Measurements from ENCODE around the gene YBEY. TPM values are rescaled to one million over a fixed set of nuclear protein-coding genes. Genes with fewer than 3 reads are reported as not detected.

YBEY gene
- total and polyA plus RNA-seq, 5 donors, result 10.2 to 18.5 (median 16.0) TPM

DNA sequence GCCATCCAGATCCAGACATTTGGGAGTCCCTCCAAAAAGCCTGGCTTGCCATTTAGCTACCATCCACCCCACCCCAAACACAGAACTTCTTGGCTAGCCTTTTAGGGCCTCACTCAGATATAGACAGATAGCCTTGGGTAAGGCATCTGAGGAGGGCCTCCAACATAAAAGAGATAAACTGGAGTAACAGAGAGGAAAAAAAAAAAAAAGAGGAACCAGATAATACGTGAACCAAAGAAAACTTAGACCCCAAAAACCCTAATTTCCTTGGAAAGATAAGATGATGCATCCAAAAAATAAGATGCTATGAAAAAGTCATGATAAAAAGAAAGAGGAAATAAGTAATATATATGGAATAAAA, 37.7 kb upstream of the YBEY start:
- intact Hi-C loops (cut with DNase I), result no loop called here
- 86% methylated on average over 1 of the region's 1 CpG for WGBS

GRCh38 chr21:46248827-46249226, 37.3 kb upstream of the YBEY start:
- ATAC-seq (no peak), DNase-seq (no peak)
- no peaks in the 10 kb centered on the region for H3K27me3 ChIP-seq (ENCODE audit: control insufficient read depth, insufficient read depth)
- no peak overlapping the region for H3K4me3 ChIP-seq (ENCODE audit: low read length)
- H3K4me1 ChIP-seq (ENCODE audit: control insufficient read depth, insufficient read depth, low read length), result no peaks in the 10 kb centered on the region
- 94% methylated on average over 2 of the region's 2 CpGs for WGBS
- H3K9me3 ChIP-seq (ENCODE audit: control insufficient read depth, low read length), result no peaks in the 10 kb centered on the region
- intact Hi-C loops (cut with DNase I), result no loop called here
- no peak overlapping the region for H3K27ac ChIP-seq (ENCODE audit: low read length)

More for the DNA sequence above, 37.7 kb upstream of the YBEY start:
- ATAC-seq (no peak), DNase-seq (no peak)
- Histone ChIP-seq H3K27ac (ENCODE audit: low read length) (no peak overlapping the region), H3K27me3 (ENCODE audit: control insufficient read depth, insufficient read depth) (no peaks in the 10 kb centered on the region), H3K9me3 (ENCODE audit: control insufficient read depth, low read length) (no peaks in the 10 kb centered on the region), H3K4me1 (ENCODE audit: control insufficient read depth, insufficient read depth, low read length) (no peaks in the 10 kb centered on the region), H3K4me3 (ENCODE audit: low read length) (no peak overlapping the region)

GRCh38 chr21:46250146-46250725, 35.9 kb upstream of the YBEY start:
- Histone ChIP-seq H3K4me3 (ENCODE audit: low read length) (no peak overlapping the region), H3K27me3 (ENCODE audit: control insufficient read depth, insufficient read depth) (no peaks in the 10 kb centered on the region), H3K9me3 (ENCODE audit: control insufficient read depth, low read length) (no peaks in the 10 kb centered on the region), H3K27ac (ENCODE audit: low read length) (no peak overlapping the region), H3K4me1 (ENCODE audit: control insufficient read depth, insufficient read depth, low read length) (no peaks in the 10 kb centered on the region)
- intact Hi-C loops (cut with DNase I), result no loop called here
- DNase-seq, result no peak
- no peak for ATAC-seq
- 90% methylated on average over 6 of the region's 6 CpGs for WGBS

- Histone ChIP-seq H3K27ac (ENCODE audit: low read length) (no peak overlapping the region), H3K9me3 (ENCODE audit: control insufficient read depth, low read length) (no peaks in the 10 kb centered on the region), H3K27me3 (ENCODE audit: control insufficient read depth, insufficient read depth) (no peaks in the 10 kb centered on the region), H3K4me1 (ENCODE audit: control insufficient read depth, insufficient read depth, low read length) (no peaks in the 10 kb centered on the region), H3K4me3 (ENCODE audit: low read length) (no peak overlapping the region)
- intact Hi-C loops (cut with DNase I), result no loop called here
- 90% methylated on average over 4 of the region's 4 CpGs for WGBS
- ATAC-seq (no peak), DNase-seq (no peak)
Measured at GRCh38 chr21:46252840-46253239, 33.3 kb upstream of the YBEY start.

- DNase-seq (no peak), ATAC-seq (no peak)
- Histone ChIP-seq H3K27me3 (ENCODE audit: control insufficient read depth, insufficient read depth) (no peaks in the 10 kb centered on the region), H3K27ac (ENCODE audit: low read length) (no peak overlapping the region), H3K4me1 (ENCODE audit: control insufficient read depth, insufficient read depth, low read length) (no peaks in the 10 kb centered on the region), H3K4me3 (ENCODE audit: low read length) (no peak overlapping the region), H3K9me3 (ENCODE audit: control insufficient read depth, low read length) (no peaks in the 10 kb centered on the region)
- 63% methylated on average over 8 of the region's 8 CpGs for WGBS
- intact Hi-C loops (cut with DNase I), result no loop called here
Measured at GRCh38 chr21:46253610-46254124, 32.5 kb upstream of the YBEY start.

- ATAC-seq, result no peak
- Histone ChIP-seq H3K4me1 (ENCODE audit: control insufficient read depth, insufficient read depth, low read length) (no peaks in the 10 kb centered on the region), H3K27me3 (ENCODE audit: control insufficient read depth, insufficient read depth) (no peaks in the 10 kb centered on the region), H3K27ac (ENCODE audit: low read length) (no peak overlapping the region), H3K9me3 (ENCODE audit: control insufficient read depth, low read length) (no peaks in the 10 kb centered on the region), H3K4me3 (ENCODE audit: low read length) (no peak overlapping the region)
- intact Hi-C loops (cut with DNase I), result no loop called here
- WGBS, result 81% methylated on average over 12 of the region's 12 CpGs
- DNase-seq, result no peak
Measured at GRCh38 chr21:46254208-46254975, 31.8 kb upstream of the YBEY start.

DNA sequence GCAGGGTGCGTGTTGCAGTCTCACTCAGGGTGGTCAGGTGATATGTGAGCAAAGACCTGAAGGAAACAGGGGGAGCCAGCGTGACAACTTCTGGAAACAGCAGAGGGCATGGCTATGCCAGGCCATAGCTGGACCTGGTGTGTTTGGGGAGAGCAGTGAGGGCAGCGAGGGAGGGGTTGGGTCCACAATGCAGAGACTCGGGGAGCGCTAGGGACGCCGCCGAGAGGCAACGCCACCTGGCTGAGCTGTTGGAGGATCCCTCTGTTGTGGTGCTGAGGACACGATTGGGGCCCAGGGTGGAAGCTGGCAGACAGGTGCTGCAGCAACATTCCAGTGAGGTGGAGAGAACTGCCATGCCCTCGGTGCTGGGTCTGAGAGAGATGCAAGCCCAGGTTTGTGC, 31.0 kb upstream of the YBEY start:
- no peaks in the 10 kb centered on the region for H3K9me3 ChIP-seq (ENCODE audit: control insufficient read depth, low read length)
- H3K27me3 ChIP-seq (ENCODE audit: control insufficient read depth, insufficient read depth), result no peaks in the 10 kb centered on the region
- WGBS, result 86% methylated on average over 11 of the region's 11 CpGs
- intact Hi-C loops (cut with DNase I), result no loop called here
- no peak overlapping the region for H3K27ac ChIP-seq (ENCODE audit: low read length)
- no peak for DNase-seq
- no peaks in the 10 kb centered on the region for H3K4me1 ChIP-seq (ENCODE audit: control insufficient read depth, insufficient read depth, low read length)
- no peak overlapping the region for H3K4me3 ChIP-seq (ENCODE audit: low read length)
- no peak for ATAC-seq

DNA sequence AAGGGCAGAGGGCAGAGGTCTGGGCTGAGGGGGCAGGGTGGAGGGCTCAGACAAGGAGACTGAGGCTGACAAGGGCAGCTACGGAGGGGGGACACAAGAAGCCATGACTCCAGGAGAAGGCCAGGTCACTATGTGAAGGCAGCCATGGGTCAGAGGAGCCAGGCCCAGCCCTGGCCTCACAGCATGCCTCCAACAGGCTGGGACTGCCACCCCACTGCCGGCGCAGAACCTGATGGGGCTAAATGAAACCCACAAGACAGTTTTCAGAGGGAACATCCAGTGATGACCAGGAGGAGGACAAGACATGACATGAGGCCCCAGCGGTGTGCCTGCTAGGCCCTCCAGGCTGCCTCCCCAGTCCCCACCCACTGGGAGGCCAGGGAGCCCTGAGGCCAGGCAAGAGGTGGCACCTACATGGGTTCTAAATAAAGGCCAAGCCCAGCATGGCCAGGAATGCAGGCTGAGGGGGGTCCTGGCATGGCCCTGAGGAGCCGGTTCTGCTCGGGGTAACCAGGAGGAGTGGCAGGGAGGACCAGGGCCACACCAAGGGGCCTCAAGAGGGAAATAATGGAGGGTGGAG, 30.3 kb upstream of the YBEY start:
- Histone ChIP-seq H3K27ac (ENCODE audit: low read length) (peak overlapping the region; percentile 28), H3K9me3 (ENCODE audit: control insufficient read depth, low read length) (no peaks in the 10 kb centered on the region), H3K4me1 (ENCODE audit: control insufficient read depth, insufficient read depth, low read length) (no peaks in the 10 kb centered on the region), H3K27me3 (ENCODE audit: control insufficient read depth, insufficient read depth) (no peaks in the 10 kb centered on the region), H3K4me3 (ENCODE audit: low read length) (no peak overlapping the region)
- ATAC-seq, result peak; percentile 10 to 16
- intact Hi-C loops (cut with DNase I), result no loop called here
- 90% methylated on average over 6 of the region's 6 CpGs for WGBS
- DNase-seq, result no peak

DNA sequence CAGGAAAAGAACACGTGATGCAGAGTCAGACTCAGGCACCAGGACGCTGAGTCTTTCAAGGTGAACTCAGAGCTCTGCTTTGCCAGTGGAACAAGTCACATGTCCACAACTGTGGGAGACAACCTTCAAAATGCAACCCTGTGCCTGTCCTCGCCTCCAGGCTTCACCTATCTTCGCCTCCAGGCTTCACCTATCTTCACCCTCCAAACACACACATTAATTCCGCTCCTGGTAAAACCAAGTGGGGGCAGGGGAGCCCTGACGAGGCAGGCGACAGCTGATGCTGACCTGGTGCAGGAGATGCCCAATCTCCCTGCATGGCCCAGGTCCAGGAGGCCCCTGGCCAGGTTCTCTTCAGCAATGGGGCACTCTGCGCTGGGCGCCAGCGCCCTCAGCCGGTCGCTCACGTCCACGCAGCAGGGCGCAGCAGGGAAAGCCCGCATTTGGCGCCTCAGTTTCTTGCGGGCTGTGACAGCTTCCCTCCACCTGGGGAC, 29.6 kb upstream of the YBEY start:
- Histone ChIP-seq H3K27me3 (ENCODE audit: control insufficient read depth, insufficient read depth) (no peaks in the 10 kb centered on the region), H3K4me3 (ENCODE audit: low read length) (no peak overlapping the region), H3K9me3 (ENCODE audit: control insufficient read depth, low read length) (no peaks in the 10 kb centered on the region), H3K27ac (ENCODE audit: low read length) (peak overlapping the region; percentile 38), H3K4me1 (ENCODE audit: control insufficient read depth, insufficient read depth, low read length) (no peaks in the 10 kb centered on the region)
- ATAC-seq (peak; percentile 50 to 58), DNase-seq (peak in 1 of 3 donors; percentile 63)
- 84% methylated on average over 18 of the region's 18 CpGs for WGBS
- intact Hi-C loops (cut with DNase I), result no loop called here

DNA sequence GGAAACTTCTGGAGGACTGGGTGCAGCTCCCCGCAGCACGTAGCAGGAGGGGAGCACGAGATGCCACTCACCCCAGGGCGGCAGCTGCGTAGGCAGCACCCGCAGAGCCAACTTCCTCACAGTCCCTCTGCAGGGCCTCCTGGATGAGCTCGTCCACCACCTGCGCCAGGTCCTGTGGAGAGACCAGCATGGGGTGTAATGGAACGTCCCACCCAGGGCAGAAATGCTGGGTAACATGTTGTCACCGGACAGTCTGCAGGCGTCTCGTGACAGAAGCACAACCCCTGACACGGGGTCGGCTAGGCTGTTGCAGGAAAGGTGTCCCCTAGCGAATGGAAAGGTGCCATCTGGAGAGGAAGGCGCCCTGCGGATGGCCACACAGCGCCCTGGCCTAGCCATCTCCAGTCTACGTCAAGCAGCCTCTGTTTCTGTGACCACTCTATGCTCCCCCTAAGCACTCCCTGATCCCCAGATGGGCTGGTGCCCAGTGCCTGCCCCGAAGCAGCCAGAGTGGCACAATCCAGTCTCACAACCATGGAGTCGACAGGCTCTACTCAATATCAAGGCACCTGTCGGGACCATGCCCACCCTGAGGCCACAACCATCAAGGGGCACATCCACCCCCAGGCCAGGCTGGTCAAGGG, 22.0 kb upstream of the YBEY start:
- ATAC-seq (peak; percentile 6 to 25), DNase-seq (no peak)
- intact Hi-C loops (cut with DNase I), result no loop called here
- Histone ChIP-seq H3K27me3 (ENCODE audit: control insufficient read depth, insufficient read depth) (no peaks in the 10 kb centered on the region), H3K4me3 (ENCODE audit: low read length) (no peak overlapping the region), H3K4me1 (ENCODE audit: control insufficient read depth, insufficient read depth, low read length) (no peaks in the 10 kb centered on the region), H3K27ac (ENCODE audit: low read length) (no peak overlapping the region), H3K9me3 (ENCODE audit: control insufficient read depth, low read length) (no peaks in the 10 kb centered on the region)
- WGBS, result 91% methylated on average over 22 of the region's 22 CpGs

GRCh38 chr21:46264690-46265144, 21.4 kb upstream of the YBEY start:
- no peak overlapping the region for H3K4me3 ChIP-seq (ENCODE audit: low read length)
- H3K27ac ChIP-seq (ENCODE audit: low read length), result no peak overlapping the region
- no peaks in the 10 kb centered on the region for H3K27me3 ChIP-seq (ENCODE audit: control insufficient read depth, insufficient read depth)
- peak; percentile 30 to 37 for ATAC-seq
- no peaks in the 10 kb centered on the region for H3K4me1 ChIP-seq (ENCODE audit: control insufficient read depth, insufficient read depth, low read length)
- peak in 1 of 3 donors; percentile 63 for DNase-seq
- no peaks in the 10 kb centered on the region for H3K9me3 ChIP-seq (ENCODE audit: control insufficient read depth, low read length)
- WGBS, result 89% methylated on average over 13 of the region's 13 CpGs
- intact Hi-C loops (cut with DNase I), result no loop called here

All from right cardiac atrium (tissue), 5 donors.